ENCODE data around the gene SCNN1B.

- TF ChIP-seq, protein P1, sequence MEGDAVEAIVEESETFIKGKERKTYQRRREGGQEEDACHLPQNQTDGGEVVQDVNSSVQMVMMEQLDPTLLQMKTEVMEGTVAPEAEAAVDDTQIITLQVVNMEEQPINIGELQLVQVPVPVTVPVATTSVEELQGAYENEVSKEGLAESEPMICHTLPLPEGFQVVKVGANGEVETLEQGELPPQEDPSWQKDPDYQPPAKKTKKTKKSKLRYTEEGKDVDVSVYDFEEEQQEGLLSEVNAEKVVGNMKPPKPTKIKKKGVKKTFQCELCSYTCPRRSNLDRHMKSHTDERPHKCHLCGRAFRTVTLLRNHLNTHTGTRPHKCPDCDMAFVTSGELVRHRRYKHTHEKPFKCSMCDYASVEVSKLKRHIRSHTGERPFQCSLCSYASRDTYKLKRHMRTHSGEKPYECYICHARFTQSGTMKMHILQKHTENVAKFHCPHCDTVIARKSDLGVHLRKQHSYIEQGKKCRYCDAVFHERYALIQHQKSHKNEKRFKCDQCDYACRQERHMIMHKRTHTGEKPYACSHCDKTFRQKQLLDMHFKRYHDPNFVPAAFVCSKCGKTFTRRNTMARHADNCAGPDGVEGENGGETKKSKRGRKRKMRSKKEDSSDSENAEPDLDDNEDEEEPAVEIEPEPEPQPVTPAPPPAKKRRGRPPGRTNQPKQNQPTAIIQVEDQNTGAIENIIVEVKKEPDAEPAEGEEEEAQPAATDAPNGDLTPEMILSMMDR (conservative IDR thresholded peaks at IDR 0.05): no peak
- no peak for TF ChIP-seq ZFX (IDR thresholded peaks at IDR 0.05)
Measured at GRCh38 chr16:23318639-23319038, 16.5 kb downstream of the SCNN1B start.

All from C4-2B (cell line).